Bronchial epithelial cell (primary cell): ENCODE results near the gene UNK. TPM values are rescaled to one million over a fixed set of nuclear protein-coding genes. Genes with fewer than 3 reads are reported as not detected.

Experiments
- DNase-seq: peaks from one replicate; pipeline ENCODE4 v3.0.0-alpha.2; 2010; ENCODE audit warnings: low read depth
- FAIRE-seq: peaks from 2 replicates; lab custom pipeline; 2011; peaks lifted over from hg19 to GRCh38; lab: Jason Lieb, UNC
- H3K27me3 ChIP-seq: 2 replicates; pipeline ENCODE4 v1.5.1; 2011; ENCODE audit warnings: low read length; ENCODE audit not compliant: control insufficient read depth, insufficient read depth
- H3K36me3 ChIP-seq: 2 replicates; pipeline ENCODE4 v1.5.1; 2011; ENCODE audit warnings: low read length; ENCODE audit not compliant: control insufficient read depth, insufficient read depth
- H3K4me3 ChIP-seq: 2 replicates; pipeline ENCODE4 v1.5.1; 2011; ENCODE audit warnings: mild to moderate bottlenecking, low read depth, low read length, control low read depth
- total RNA-seq: library from RNA; depleted of rRNA; stranded (reverse); fragments of >200 nt; gene quantifications from 2 replicates; pipeline ENCODE4 v1.2.1, GENCODE V29; 2014
- TF ChIP-seq, protein P1 (sequence below): IDR thresholded peaks from 2 replicates; pipeline ENCODE4 v1.5.1; 2011; ENCODE audit warnings: mild to moderate bottlenecking, moderate library complexity, low read length, control low read depth, inconsistent platforms; ENCODE audit not compliant: insufficient read depth, severe bottlenecking

UNK gene
- total RNA-seq, 1 donor from 2014 or later = 10.8 TPM

DNA sequence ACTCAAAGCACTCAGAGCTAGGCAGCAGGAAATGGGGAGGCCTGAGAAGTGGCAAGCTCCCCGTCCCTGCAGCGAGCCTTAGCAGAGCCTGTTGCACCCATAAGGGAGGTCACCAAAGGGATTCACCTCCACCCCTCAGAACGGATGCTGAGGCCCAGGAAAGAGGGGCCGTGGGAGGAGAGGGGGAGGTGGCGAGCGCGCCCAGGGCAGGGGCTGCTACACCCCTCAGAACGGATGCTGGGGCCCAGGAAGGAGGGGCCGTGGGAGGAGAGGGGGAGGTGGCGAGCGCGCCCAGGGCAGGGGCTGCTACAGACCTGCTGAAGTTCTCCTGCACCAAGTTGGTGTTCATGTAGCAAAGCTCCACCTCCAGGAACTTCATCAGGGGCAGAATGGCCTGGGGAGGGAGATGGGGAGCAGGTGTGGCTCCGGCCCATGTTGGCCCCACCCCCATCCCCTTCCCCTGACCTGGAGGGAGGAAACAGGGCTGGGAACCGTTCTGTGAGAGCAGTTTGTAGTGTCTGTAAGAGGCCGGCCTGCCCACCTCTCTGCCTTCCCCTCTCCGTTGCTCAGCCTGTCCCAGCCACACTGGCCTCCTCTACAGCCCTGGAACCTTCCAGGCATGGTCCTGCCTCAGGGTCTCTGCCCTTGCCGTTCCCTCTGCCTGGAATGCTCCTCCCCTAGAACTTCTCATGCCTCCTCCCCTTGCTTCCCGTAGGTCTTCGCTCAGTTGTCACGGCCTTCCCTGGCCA, 48.2 kb downstream of the UNK start:
- H3K27me3 ChIP-seq = no peaks in the 10 kb centered on the region
- peaks cover 3% of the 10 kb centered on the region for H3K36me3 ChIP-seq
- DNase-seq = no peak
- no peak overlapping the region for H3K4me3 ChIP-seq
- FAIRE-seq = no peak
- TF ChIP-seq, protein P1, sequence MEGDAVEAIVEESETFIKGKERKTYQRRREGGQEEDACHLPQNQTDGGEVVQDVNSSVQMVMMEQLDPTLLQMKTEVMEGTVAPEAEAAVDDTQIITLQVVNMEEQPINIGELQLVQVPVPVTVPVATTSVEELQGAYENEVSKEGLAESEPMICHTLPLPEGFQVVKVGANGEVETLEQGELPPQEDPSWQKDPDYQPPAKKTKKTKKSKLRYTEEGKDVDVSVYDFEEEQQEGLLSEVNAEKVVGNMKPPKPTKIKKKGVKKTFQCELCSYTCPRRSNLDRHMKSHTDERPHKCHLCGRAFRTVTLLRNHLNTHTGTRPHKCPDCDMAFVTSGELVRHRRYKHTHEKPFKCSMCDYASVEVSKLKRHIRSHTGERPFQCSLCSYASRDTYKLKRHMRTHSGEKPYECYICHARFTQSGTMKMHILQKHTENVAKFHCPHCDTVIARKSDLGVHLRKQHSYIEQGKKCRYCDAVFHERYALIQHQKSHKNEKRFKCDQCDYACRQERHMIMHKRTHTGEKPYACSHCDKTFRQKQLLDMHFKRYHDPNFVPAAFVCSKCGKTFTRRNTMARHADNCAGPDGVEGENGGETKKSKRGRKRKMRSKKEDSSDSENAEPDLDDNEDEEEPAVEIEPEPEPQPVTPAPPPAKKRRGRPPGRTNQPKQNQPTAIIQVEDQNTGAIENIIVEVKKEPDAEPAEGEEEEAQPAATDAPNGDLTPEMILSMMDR = no peak

DNA sequence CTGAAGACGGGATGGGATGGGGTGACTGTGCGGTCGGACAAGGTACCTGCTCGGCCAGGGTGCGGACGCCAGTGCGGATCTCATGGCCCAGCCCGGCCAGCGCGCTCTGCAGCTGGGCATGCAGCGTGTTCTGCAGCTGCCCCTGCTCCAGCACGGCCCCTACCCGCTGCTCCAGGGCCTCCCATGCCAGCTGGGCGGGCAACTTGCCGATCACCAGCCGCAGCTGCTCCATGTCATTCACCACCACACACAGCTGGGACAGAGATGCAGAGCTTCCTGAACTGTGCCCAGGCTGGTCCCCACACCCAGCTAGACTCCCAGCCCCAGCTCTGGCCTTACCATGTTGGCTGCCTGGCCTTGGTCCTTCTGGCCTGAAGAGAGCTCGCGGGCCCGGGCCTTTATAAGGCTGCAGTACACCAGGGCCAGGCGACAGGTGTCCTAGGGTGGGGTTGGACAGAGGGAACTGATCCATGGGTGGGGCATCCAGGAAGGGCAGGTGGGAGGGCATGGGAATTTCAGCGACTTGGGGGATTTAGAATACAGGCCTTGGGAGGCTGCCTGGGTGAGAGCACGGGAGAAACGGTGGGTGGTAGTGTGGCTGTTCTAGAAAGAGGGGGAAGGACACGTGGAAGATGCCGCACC, 49.8 kb downstream of the UNK start:
- no peaks in the 10 kb centered on the region for H3K27me3 ChIP-seq
- TF ChIP-seq, protein P1 = no peak
- DNase-seq (no peak), FAIRE-seq (no peak)
- no peak overlapping the region for H3K4me3 ChIP-seq
- H3K36me3 ChIP-seq = peaks cover 3% of the 10 kb centered on the region

DNA sequence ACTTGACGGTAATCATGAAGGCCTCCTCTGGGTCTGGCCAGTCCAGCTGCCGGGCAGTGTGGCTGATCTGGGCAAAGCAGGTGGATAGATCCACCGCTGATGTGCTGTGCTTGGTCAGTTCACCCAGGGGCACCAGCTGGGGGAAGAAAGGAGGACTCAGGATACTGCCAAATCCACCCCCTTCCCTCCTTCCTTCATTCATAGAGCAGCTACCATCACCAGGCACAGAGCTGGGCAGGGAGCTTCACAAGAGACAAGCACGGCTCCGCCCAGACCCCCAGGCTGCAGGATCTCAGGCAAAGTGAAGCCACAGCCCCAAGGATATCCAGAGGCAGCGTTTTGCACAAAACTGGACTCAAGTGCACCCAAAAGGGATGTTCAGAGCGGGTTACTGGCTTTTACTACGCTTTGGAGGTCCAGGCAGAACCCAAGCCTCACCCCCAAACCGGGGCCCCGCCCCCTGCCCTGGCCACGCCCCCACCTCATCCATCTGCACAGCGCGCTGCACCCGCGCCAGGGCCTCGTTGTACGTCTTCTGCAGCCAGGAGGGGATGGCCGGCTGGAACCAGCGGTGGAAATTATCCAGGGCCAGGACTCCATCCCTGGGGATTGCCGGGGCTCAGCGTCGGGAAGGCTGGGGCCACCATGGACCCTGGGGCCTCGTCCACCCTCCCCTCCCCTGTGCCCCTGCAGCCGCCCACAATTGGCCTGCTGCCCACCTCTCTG, 50.5 kb downstream of the UNK start:
- TF ChIP-seq, protein P1 = no peak
- FAIRE-seq (peak; percentile 36), DNase-seq (no peak)
- Histone ChIP-seq H3K4me3 (no peak overlapping the region), H3K36me3 (peaks cover 4% of the 10 kb centered on the region), H3K27me3 (no peaks in the 10 kb centered on the region)

DNA sequence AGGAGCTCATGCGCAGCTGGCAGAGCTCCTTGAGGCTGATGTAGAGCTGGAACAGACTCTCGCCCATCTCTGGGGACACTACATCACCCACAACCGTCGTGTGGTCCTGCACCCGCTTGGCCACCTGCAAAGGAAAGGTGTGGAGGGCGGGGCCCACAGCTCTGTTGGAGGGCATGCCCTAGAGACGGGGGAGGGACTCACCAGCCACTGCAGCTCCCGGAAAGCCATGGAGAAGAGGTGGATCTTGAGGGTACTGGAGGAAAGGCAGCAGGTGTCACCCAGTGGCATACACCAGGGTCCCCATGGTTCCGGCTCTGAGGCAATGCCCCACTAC, 51.0 kb downstream of the UNK start:
- DNase-seq = no peak
- H3K36me3 ChIP-seq = peaks cover 7% of the 10 kb centered on the region
- H3K4me3 ChIP-seq = no peak overlapping the region
- FAIRE-seq = no peak
- H3K27me3 ChIP-seq = no peaks in the 10 kb centered on the region
- TF ChIP-seq, protein P1 = no peak

DNA sequence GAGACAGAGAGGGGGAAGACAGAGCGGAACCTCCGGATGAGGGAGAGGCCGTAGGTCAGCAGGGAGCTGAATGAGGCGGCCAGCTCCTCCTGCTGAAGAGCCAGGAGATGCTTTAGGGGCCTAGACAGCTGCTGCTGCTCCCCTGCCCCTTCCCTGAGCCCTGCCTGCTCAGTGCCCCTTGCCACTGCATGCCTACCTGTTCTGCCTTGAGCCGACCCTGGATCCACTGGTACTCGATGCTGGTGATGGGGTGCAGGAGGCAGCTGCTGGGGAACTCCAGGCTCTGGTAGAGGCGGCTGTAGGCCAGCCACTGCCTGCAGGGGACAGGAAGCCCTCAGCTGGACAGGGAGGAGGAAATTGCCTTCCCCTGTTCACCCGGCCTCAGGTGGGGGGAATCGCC, 52.0 kb downstream of the UNK start:
- Histone ChIP-seq H3K4me3 (no peak overlapping the region), H3K27me3 (no peaks in the 10 kb centered on the region), H3K36me3 (peaks cover 8% of the 10 kb centered on the region)
- TF ChIP-seq, protein P1 = no peak
- DNase-seq (no peak), FAIRE-seq (no peak)
